ENCODE measurements around the gene AP3D1.
A peak's percentile ranks its signal among the peaks of the same experiment; 100 is the strongest.

The AP3D1 gene

DNA sequence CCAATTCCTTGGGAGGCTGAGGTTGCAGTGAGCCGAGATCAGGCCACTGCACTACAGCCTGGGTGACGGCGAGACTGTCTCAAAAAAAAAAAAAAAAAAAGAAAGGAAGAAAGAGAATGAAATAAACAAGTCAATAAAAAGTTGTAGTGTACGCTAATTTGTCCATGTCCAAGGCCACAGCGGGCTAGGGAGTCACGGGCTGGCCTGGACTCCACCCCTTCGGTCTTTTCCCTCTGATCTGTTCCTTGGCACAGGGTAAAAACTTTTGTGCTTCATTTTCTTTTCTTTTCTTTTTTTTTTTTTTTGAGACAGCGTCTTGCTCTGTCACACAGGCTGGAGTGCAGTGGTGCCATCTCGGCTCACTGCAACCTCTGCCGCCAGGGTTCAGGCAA lies 80.9 kb downstream of the AP3D1 start:
- FAIRE-seq: no peak
- DNase-seq (ENCODE audit: insufficient read length, low spot score): no peak

DNA sequence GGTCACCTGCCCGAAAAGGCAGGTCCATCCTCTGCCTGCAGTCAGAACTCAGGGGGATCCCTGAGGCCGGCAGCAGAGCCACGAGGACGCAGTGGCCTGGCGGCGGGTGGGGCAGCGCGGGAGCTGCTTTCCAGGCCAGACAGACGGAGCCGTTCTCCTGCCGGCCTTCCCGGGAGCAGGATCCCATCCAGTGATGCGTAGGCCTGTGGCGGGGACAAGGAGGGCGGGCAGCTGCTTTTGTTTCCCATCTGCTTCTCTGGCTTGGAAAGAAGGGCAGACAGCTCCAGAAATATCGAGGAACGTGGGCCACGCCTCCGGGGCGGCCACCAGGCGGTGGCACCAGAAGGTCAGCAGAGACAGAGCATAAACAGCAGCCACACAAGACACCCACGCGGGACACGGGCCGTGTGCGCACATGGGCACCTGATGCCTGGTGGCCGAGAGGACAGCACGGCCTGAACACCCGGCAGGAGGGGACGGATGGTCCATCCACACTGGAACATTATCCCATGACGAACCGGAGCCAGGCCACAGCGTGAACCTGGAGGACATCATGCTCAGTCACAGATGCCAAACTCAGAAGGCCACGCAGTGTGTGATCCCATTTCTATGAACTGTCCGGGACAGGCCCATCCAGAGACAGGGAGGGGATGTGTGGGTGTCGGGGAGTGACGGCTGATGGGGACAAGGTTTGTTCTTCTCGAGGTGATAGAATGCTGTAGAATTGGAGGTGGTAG lies 86.4 kb downstream of the AP3D1 start:
- DNase-seq (ENCODE audit: insufficient read length, low spot score): no peak
- no peak for FAIRE-seq

DNA sequence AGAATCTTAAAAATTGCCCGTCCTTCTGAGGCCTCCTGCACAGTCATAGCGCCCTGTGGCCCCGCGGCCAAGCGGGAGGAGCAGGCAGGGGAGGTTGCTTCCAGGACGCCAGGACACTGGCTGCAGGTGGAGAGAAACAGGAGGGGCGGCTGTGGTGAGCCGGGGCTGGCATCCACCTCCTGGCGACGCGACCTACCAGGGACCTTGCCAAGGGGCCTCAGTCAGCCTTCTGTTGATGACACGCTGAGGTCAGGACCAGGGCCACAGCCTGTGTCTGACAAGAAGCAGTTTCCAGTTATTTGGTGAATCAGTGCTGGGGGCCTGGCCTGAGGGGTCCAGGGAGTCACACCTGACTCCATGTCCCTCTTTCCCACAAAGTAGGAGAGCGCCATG lies 87.0 kb downstream of the AP3D1 start:
- DNase-seq (ENCODE audit: insufficient read length, low spot score) (no peak), FAIRE-seq (no peak)

DNA sequence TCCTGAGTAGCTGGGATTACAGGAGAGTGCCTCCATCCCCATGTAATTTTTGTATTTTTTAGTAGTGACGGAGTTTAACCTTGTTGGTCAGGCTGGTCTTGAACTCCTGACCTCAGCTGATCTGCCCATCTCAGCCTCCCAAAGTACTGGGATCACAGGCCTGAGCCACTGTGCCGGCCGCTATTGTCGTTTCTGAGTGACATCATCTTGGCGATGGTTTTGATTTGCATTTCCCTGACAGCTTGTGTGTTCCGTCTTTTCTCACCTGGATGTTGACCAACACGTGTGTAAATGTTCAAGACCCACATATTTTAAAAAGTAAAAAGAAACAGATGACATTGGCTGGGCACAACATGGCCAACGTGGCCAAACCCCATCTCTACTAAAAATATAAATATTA lies 87.5 kb downstream of the AP3D1 start:
- DNase-seq (ENCODE audit: insufficient read length, low spot score) (no peak), FAIRE-seq (no peak)

DNA sequence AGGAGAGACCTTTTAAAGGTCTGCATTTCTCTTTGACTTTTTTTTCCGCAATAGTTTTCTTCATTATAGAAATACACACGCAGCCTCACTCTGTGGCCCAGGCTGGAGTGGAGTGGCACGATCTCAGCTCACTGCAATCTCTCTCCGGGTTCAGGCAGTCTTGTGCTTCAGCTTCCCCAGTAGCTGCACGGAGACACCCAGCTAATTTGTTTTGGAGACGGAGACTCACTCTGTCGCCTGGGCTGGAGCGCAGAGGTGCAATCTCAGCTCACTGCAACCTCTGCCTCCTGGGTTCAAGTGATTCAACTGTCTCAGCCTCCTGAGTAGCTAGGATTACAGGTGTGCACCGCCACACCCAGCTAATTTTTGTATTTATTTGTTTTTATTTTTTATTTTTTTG lies 88.6 kb downstream of the AP3D1 start:
- DNase-seq (ENCODE audit: insufficient read length, low spot score): no peak
- FAIRE-seq: no peak

DNA sequence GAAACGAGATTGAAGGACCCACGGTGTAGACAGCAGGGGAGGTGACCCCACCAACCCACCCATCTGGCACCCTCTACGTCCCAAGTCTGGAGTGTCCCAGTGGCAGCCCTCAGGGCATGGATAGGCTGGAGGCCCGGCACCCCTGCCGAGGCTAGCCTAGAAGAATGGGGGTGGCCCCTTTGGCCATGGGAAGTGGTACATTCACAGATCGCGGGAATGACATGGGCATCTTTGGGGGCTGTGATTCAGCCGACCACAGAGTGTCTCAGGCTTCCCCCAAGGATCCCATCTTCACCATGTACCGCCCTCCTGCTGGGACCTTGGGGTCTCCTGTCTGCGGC lies 89.0 kb downstream of the AP3D1 start:
- no peak for FAIRE-seq
- no peak for DNase-seq (ENCODE audit: insufficient read length, low spot score)

DNA sequence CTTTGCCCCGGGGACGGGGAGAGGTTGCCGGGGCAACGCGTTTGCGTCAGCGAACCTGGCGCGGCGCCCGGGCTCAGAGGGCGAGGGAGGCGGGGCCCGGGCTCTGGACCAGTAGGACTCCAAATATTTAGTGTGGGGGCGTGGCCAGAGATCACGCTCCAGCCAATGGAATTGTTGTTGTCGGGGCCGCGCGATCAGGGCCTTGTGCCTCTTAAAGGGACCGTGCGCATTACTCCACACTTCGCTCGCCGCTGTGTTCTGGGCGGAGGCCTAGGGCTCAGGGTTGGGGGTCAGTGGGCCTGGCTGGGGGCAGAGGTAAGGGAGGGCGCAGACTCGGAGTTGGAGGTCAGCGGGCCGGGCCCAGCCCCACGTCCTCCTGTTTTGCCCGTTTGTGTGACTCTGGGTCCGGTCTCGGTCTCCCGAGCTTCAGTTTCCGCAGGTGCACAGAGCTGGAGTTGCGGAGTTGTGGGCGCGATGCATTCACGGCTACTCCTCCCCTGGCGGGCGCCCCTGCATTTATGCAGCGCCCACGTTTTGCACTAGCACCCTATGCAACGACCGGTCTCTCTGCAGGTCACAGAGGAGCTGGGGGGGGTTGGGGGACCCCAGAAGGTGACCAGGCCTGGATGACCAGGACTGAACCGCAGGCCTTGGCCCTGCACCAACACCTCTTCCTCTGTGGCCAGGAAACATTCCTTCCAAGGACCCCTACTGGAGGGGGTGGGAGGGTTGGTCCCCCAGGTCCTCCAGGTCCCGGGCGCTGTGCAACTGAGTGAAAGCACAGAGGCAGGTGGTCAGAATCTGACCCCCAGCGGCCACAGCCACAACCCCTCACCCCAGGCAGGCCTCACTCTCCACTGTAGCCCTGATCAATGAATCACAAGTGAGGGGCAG lies 89.6 kb downstream of the AP3D1 start:
- FAIRE-seq: peak; percentile 83
- peak; percentile 97 for DNase-seq (ENCODE audit: insufficient read length, low spot score)

DNA sequence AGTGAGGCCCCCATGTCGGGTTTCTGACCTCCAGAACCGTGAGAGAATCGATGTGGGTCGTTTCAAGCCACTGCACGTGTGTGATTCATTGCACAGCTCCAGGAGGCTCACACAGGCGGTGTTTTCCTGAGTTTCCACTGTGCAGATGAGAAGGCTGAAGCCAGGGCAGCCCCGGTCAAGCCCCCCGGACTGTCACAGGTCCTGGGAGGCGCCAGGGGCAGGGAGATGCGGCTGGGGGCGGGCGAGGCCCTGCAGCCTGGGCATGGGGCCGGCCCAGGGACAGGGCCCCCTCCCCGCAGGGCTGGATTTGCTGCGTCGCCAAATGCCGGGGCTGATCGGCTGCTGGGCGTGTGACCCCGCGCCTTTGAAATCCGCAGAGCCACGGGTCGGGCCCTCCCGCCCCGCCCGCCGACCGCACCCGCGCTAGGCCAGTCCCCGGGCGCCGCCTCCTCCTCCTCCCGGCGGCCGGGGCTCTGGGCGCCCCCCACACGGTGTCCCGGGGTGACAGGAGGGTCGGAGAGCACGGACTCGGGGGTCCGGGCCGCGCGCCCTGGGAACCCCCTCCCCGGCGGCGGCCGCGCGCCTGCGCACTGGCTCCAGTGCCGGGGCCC lies 90.4 kb downstream of the AP3D1 start:
- no peak for FAIRE-seq
- peak; percentile 40 for DNase-seq (ENCODE audit: insufficient read length, low spot score)

DNA sequence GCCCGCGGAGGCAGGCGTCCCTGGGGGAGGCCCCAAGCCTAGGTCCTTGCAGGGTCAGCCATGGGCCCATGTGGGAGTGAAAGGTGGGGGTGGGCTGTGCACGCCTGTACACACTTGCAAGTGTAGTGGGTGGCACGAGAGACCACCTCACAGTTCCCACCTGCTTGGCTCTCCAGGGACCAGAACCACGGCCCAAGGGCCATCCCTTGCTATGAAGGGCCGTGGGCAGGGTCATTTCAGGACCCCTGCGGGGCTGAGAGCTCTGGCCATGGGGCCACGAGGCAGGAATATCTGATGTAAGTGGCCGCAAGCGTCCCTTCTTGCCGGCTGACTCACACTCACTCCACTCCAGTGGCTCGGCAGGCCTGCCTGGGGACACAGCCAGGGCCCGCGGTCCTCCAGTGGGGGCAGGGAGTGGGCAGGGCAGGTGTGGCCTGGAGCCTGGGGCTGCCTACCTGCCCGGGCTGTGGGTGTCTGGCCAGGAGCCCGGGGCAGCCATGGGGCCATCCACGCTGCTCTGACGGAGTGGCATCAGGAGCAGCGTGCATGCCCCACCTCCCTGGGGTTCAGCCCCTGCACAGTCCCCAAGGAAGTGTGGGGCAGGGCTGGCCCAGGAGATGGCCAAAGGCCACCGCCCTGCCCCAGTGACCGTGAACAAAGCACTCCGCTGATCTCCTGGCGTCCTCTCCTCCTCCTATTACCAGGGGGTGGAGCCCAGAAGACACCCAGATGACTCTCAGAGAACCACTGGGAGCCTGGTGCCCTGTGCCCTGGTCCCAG lies 91.8 kb downstream of the AP3D1 start:
- no peak for FAIRE-seq
- DNase-seq (ENCODE audit: insufficient read length, low spot score): no peak

DNA sequence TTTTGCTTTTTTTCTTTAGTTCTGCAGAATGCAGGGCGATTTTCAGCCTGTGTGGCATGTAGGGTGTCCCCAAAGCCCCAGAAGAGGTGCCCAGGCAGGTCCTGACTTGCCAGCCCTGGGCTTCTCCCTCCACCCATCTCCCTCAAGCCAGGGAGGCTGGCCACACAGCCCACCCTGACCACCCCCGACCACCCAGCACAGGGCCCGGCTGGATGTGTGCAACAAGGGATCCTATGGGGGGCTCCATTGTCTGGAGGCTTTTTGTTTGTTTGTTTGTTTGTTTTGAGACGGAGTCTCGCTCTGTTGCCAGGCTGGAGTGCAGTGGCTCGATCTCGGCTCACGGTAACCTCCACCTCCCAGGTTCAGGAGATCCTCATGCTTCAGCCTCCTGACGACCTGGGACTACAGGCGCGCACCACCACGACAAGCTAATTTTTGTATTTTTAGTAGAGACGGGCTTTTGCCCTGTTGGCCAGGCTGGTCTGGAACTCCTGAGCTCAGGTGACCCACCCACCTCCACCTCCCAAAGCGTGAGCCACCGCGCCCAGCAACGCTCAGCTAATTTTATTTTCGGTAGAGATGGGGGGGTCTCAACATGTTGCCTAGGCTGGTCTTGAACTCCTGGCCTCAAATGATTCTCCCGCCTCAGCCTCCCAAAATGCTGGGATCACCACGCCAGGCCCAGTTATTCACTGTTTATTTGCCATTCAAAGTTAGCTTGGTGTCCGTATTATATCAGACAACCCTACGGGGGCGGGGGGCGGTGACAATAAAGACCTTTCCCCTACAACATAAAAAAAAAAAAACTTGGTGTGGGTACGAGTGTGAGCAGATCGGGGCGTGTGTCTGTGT lies 92.6 kb downstream of the AP3D1 start:
- FAIRE-seq (no peak), DNase-seq (ENCODE audit: insufficient read length, low spot score) (no peak)

DNA sequence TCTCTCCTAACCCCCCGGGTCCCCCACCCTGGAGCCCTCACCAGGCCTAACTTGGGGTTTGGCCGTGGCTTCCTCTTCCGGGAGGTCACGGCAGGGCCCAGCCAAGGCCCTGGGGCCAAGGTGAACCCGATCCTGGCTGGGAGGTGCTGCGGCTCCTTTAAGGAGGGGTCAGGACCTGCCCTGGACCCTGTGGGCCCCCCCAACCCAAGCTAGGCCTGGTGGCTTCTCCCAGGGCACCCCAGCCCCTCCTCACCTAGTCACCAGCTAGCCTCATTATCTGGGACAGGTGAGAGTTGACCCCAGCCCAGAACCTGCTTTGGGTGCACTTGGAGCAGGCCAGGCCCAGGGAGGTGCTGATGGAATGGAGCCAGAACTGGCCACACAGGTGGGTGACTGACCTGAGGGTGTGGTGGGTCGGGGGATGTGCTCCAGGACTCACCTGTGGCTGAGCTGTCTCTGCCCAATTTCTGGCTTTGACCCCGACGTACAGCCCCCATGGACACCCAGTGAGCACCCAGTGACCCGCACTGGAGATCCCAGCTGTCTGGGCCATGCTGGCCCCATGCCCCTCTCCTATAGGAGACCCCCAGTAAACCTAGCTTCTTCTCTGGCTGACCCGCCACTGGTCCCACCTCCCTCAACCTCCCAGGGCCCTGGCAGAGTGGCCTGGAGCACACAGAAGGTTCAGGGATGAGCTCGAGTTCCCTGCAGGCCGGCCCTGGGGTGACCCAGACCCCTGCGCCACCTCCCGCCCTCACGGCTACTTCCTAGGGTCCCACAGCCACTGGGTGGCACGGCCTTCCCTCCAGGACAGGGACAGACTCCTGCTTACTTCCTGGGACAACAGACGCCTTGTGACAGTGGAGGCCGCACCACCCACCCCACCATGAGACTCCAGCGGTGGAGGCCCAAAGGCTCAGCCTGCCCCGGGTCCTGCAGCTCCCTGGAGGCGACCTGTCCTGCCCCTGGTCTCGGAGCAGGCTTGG lies 93.6 kb downstream of the AP3D1 start:
- FAIRE-seq: no peak
- no peak for DNase-seq (ENCODE audit: insufficient read length, low spot score)

DNA sequence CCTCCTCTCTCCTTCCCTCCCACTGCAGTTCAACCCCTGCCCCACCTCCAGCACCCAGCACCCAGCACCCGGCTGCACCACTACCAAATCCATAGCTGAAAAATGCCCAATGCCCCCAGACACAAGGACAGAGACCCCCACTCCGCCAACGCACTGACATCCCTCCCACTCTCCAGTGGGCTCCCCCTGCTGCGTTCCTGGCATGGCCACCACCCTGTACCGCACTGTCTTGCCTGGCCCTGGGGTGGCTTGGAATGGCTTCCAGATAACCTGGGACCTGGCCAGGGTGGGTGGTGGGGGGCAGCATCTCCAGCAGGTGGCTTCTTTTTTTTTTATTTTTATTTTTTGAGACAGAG lies 94.6 kb downstream of the AP3D1 start:
- no peak for FAIRE-seq
- DNase-seq (ENCODE audit: insufficient read length, low spot score): no peak

DNA sequence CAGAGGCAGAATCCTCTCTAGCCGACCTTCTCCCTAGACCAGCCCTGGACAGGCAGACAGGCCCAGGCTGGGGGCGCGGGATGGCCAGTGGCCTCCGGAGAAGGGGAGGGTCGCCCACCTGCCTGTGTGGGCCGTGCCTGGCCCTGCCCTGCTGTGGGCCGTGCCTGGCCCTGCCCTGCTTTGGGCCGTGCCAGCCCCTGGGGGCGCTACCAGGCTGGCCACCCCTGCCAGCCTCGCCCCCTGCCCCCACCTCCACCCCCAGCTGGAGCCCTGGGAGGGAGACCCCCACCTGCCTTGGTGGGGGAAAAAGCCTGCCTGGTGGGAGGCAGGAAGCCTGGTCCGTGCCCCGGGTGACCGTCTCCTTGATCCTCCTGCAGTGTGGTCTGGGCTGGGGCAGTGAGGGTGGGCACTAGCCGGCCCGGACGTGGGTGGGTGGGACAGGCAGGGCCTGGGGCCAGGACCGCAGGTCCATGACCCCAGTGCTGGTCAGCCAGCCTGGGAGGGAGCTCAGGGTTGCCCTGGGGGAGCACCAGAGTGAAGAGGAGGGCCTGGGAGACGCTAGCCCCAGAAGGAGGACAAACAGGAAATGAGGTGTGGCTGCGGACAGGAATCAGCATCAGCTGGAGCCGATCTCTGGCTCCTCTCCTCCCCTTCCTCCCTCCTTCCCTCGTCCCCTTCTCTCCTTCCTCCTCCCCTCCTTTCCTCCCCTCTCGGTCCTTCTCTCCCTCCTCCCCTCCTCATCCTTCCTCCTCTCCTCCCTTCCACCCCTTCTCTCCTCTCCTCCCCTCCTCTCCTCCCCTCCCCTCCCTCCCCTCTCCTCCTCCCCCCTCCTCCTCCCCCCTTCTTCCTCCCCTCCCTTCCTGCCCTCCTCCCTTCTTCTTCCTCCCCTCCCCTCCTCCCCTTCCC lies 95.2 kb downstream of the AP3D1 start:
- no peak for DNase-seq (ENCODE audit: insufficient read length, low spot score)
- FAIRE-seq: peak; percentile 13

DNA sequence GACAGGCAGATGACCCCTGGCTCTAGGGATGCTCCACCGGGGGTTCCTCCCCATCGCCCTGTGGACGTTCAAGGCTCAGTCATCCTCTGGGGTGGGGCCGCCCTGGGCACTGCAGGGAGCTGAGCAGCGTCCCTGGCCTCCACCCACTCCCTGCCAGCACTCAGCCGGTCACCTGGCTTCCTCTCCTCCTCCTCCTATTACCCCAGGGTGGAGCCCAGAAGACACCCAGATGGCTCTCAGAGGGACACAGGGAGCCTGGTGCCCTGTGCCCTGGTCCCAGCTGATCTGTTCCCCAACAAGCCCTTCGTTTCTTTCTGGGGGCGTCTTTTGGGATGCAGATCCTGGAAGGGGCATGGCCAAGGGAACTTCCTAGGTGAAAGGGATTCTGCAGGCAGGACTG lies 96.6 kb downstream of the AP3D1 start:
- FAIRE-seq: no peak

DNA sequence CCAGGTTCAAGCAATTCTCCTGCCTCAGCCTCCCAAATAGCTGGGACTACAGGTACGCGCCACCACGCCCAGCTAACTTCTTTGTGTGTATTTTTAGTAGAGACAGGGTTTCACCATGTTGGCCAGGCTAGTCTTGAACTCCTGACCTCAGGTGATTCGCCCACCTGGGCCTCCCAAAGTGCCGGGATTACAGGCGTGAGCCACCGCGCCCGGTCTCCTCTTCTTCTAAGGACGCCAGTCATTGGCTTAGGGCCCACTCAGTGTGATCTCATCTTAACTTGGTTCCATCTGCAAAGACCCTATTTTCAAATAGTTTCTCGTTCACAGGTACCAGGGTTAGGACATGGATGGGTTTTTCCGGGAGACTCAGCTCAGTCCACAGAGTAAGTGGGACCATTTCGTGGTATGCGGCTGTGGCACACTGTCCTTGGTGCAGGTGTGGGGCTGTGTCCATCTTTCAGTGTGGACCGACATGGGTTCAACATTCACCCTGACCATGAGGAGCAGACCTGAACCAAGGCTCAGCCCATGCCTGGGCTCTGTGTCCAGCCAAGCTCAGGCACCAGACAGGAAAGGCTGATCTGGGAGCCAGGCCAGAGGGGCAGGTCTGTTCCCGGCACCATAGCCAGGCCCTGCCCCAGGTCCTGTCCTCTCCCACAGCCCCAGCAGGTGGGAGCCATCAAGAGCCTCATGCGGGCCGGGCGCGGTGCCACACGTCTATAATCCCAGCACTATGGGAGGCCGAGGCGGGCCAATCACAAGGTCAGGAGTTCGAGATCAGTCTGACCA lies 97.6 kb downstream of the AP3D1 start:
- FAIRE-seq (no peak), DNase-seq (ENCODE audit: insufficient read length, low spot score) (no peak)

More for the DNA sequence above, 96.6 kb downstream of the AP3D1 start:
- no peak for DNase-seq (ENCODE audit: insufficient read length, low spot score)

DNA sequence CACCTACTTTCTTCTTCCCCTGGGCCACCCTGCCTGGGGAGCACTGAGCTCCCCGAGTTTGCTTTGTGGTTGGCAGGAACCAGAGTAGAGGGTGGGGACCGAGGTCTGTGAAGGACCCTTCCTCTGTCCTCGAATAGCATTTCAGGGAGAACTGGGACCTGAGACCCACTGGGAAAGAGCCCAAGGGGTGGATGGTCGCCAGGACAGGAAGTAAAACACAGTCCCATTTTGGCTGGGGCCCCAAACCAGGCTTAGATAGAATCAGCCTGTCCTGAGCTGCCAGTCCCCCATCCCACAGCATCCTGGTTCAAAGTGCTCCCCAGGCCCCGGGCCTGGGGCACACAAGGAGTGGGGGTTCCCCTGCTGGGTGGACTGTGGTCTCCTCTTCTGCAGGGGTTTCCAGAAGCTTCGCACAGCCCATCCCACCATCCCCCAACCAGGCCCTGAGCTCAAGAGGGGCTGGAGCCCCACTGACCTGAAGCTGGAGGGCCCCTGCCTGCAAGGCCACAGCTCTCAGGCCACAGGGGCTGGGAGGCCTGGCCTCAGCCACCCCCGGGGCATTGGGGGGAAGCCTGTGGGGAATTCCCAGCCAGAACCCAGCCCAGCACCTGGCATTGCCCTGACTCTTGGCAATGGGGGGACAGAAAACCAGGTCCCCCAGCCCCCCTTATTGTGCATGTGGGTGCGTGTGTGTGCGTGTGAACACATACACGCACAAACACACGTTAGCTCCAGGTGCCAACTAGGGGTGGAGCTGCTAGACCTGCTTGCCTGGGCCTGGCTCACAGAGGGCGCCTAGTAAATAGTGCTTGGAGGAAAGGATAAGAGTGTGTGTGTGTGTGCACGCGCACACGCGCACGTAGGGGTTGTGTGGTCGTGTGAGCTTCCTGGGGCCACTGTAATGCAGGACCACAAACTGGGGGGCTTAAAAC lies 99.3 kb downstream of the AP3D1 start:
- no peak for DNase-seq (ENCODE audit: insufficient read length, low spot score)
- peak; percentile 54 for FAIRE-seq
